Fibroblast of villous mesenchyme (primary cell): ENCODE measurements around the gene CKB. TPM values are rescaled to one million over a fixed set of nuclear protein-coding genes. Genes with fewer than 3 reads are reported as not detected.

ENCODE experiments used
- DNase-seq: peaks from one replicate; pipeline ENCODE4 v3.0.0-alpha.2; 2010; ENCODE audit warnings: low read depth
- H3K4me3 ChIP-seq: 2 replicates; pipeline ENCODE4 v1.5.1; 2011; ENCODE audit warnings: low read depth, mild to moderate bottlenecking, low read length
- CTCF ChIP-seq: IDR thresholded peaks from 2 replicates; pipeline ENCODE4 v1.5.1; 2012; ENCODE audit warnings: low read depth, mild to moderate bottlenecking, low read length; ENCODE audit not compliant: insufficient read depth
- total RNA-seq: library from RNA; depleted of rRNA; stranded (reverse); fragments of >200 nt; gene quantifications from 2 replicates; pipeline ENCODE4 v1.2.3, GENCODE V29; 2012

Gene CKB
- total RNA-seq, 1 donor, result 17.7 TPM

GRCh38 chr14:103521951-103522563 is 573 bp downstream of the CKB start:
- peak overlapping the region; percentile 60 for H3K4me3 ChIP-seq

DNA sequence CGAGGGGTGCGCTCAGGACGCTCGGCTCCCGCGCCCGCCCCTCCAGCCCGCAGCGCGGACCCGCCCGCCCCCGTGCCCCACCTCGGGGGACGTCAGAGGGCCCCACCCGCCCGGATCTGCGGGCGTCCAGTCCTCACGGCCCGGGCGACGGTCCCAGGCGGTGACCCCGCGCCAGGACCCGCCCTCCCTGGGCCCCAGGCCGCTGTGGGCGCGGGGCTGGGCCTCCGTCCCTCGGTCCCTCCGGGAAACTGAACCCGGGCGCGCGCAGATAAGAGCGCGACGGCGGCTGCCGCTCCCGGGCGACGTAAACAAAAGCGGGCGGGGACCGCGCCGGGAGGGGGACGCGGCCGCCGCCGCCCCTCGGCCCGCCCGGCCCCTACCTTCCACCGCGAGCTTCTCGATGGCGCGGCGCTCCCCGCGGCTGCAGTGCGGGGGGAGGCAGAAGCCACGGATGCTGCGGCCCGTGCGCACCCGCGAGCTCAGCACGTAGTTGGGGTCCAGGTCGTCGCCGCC is 1.1 kb downstream of the CKB start:
- TF ChIP-seq CTCF, result no peak
- H3K4me3 ChIP-seq, result peak overlapping the region; percentile 60
- no peak for DNase-seq

More at GRCh38 chr14:103521951-103522563, 573 bp downstream of the CKB start:
- DNase-seq, result no peak
- TF ChIP-seq CTCF, result no peak

GRCh38 chr14:103520657-103521437 is 1.8 kb downstream of the CKB start:
- DNase-seq, result peak; percentile 67
- peak overlapping the region; percentile 60 for H3K4me3 ChIP-seq
- TF ChIP-seq CTCF, result peak; percentile 54

GRCh38 chr14:103520269-103520656 is 2.4 kb downstream of the CKB start:
- no peak for TF ChIP-seq CTCF
- DNase-seq, result no peak
- no peak overlapping the region for H3K4me3 ChIP-seq

DNA sequence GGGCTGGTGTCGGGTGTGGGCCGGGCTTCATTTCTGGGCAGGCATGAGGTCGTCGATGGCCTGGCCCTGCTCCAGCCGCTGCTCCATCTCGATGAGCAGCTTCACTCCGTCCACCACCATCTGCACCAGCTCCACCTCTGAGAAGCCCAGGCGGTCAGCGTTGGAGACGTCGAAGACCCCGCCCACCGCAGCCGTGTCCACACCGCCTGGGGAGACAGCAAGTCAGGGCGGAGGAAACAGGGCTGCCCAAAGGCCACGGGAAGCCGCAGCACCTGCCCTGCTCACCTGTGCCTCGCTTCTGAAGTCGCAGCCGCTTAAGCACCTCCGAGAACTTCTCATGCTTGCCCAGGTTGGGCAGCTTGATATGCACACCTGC is 2.8 kb downstream of the CKB start:
- no peak overlapping the region for H3K4me3 ChIP-seq
- DNase-seq, result no peak
- TF ChIP-seq CTCF, result no peak

DNA sequence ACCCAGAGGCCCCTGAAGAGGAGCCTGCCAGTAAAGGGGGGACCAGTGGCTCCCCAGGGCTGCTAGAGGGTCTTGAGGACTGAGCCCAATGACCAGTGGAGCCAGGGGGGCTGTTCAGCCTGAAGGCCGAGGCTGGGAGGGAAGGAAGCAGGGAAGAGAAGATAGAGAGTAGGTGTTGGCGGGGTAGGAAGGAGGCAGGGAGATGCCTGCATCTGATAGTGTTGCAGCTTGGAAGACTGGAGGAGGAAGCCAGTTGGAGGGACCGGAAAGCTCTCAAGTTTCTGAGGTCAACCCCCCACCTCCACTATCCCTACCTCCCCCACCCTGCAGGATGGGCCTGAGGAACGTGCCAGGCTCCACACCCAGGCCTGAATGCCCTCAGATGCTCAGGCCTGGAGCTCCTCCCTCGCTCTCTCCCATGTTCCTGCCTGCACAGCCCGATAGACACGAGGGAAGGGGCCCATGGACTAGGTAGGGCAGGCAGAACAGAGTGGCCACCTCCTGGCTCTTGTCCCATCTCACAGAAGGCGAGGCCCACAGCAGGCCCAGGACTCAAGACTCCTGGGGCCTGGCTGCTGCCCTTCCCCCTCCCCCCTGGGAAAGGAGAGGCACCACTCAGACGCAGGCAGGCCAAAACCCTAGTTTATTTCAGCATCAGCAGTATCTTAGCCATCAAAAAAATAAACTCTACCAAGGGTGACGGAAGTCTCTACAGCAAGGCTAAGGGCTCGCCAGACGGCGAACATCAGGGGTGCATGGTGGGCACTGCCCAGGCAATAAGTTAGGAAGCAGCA is 3.4 kb downstream of the CKB start:
- no peak for DNase-seq
- TF ChIP-seq CTCF, result no peak
- H3K4me3 ChIP-seq, result no peak overlapping the region
